H9 (cell line): Measurements from ENCODE around the gene ABCB6. TPM values are rescaled to one million over a fixed set of nuclear protein-coding genes. Genes with fewer than 3 reads are reported as not detected.

Source experiments
- DNase-seq: peaks from one replicate; pipeline ENCODE4 v3.0.0-alpha.2; 2017
- H2AFZ ChIP-seq: one replicate; pipeline ENCODE4 v1.6.1; 2013; ENCODE audit warnings: mild to moderate bottlenecking, low read length, control low read depth, moderate library complexity
- H2AK5ac ChIP-seq: 2 replicates; pipeline ENCODE4 v1.6.1; 2013; ENCODE audit warnings: low read length, control low read depth, mixed read lengths; ENCODE audit not compliant: insufficient read length
- H2BK120ac ChIP-seq: one replicate; pipeline ENCODE4 v1.6.1; 2013; ENCODE audit warnings: low read depth, mild to moderate bottlenecking, low read length, control low read depth, inconsistent platforms; ENCODE audit not compliant: poor library complexity, severe bottlenecking
- H2BK12ac ChIP-seq: 2 replicates; pipeline ENCODE4 v1.6.1; 2013; ENCODE audit warnings: low read length, control low read depth, mixed read lengths, low read depth; ENCODE audit not compliant: insufficient read length
- H2BK15ac ChIP-seq: 2 replicates; pipeline ENCODE4 v1.6.1; 2013; ENCODE audit warnings: low read depth, low read length, control low read depth
- H2BK20ac ChIP-seq: one replicate; pipeline ENCODE4 v1.6.1; 2013; ENCODE audit warnings: low read depth, mild to moderate bottlenecking, low read length, control low read depth, inconsistent platforms; ENCODE audit not compliant: poor library complexity, severe bottlenecking
- H2BK5ac ChIP-seq: 2 replicates; pipeline ENCODE4 v1.6.1; 2013; ENCODE audit warnings: low read length, control low read depth, mixed read lengths; ENCODE audit not compliant: insufficient read length
- H3K14ac ChIP-seq: 2 replicates; pipeline ENCODE4 v1.6.1; 2013; ENCODE audit warnings: low read length, control low read depth; ENCODE audit not compliant: insufficient read depth
- H3K18ac ChIP-seq: 2 replicates; pipeline ENCODE4 v1.6.1; 2013; ENCODE audit warnings: low read depth, mild to moderate bottlenecking, mixed read lengths, low read length, control low read depth; ENCODE audit not compliant: insufficient read length
- H3K23ac ChIP-seq: 2 replicates; pipeline ENCODE4 v1.6.1; 2013; ENCODE audit warnings: low read length, control low read depth, mixed read lengths, low read depth; ENCODE audit not compliant: insufficient read length
- H3K23me2 ChIP-seq: 2 replicates; pipeline ENCODE4 v1.6.1; 2013; ENCODE audit warnings: low read depth, mild to moderate bottlenecking, mixed read lengths, low read length, control low read depth; ENCODE audit not compliant: insufficient read length, poor library complexity, severe bottlenecking
- H3K27ac ChIP-seq: 2 replicates; pipeline ENCODE4 v1.5.1; 2013; ENCODE audit warnings: low read length, control low read depth, mixed read lengths, low read depth; ENCODE audit not compliant: insufficient read length
- H3K27me3 ChIP-seq: 2 replicates; pipeline ENCODE4 v1.6.1; 2013; ENCODE audit warnings: low read length, control low read depth, inconsistent platforms; ENCODE audit not compliant: insufficient read depth
- H3K4ac ChIP-seq: 2 replicates; pipeline ENCODE4 v1.6.1; 2013; ENCODE audit warnings: low read depth, mild to moderate bottlenecking, control low read depth, inconsistent platforms, low read length, moderate library complexity
- H3K4me1 ChIP-seq: 2 replicates; pipeline ENCODE4 v1.6.1; 2013; ENCODE audit warnings: low read length, control low read depth, inconsistent platforms; ENCODE audit not compliant: insufficient read depth
- H3K4me2 ChIP-seq: 2 replicates; pipeline ENCODE4 v1.6.1; 2013; ENCODE audit warnings: low read length, control low read depth, mixed read lengths; ENCODE audit not compliant: insufficient read length, insufficient read depth
- H3K56ac ChIP-seq: 2 replicates; pipeline ENCODE4 v1.6.1; 2013; ENCODE audit warnings: low read depth, mild to moderate bottlenecking, mixed read lengths, low read length, control low read depth; ENCODE audit not compliant: insufficient read length
- H3K79me1 ChIP-seq: 2 replicates; pipeline ENCODE4 v1.6.1; 2013; ENCODE audit warnings: low read depth, mild to moderate bottlenecking, moderate library complexity, low read length, control low read depth, inconsistent platforms; ENCODE audit not compliant: insufficient read depth, poor library complexity, severe bottlenecking
- H3K79me2 ChIP-seq: 2 replicates; pipeline ENCODE4 v1.6.1; 2013; ENCODE audit warnings: low read length, control low read depth, inconsistent platforms; ENCODE audit not compliant: insufficient read depth
- H3K9ac ChIP-seq: 2 replicates; pipeline ENCODE4 v1.6.1; 2013; ENCODE audit warnings: low read length, control low read depth, mixed read lengths; ENCODE audit not compliant: insufficient read length; ENCODE audit errors: extremely low read depth
- H3K9me3 ChIP-seq: one replicate; pipeline ENCODE4 v1.6.1; 2013; ENCODE audit warnings: low read depth, low read length, inconsistent platforms; ENCODE audit not compliant: control insufficient read depth
- H3T11ph ChIP-seq: one replicate; pipeline ENCODE4 v1.6.1; 2013; ENCODE audit warnings: mild to moderate bottlenecking, low read length, control low read depth, inconsistent platforms
- H4K20me1 ChIP-seq: one replicate; pipeline ENCODE4 v1.6.1; 2013; ENCODE audit not compliant: control insufficient read depth, insufficient read length, insufficient read depth
- H4K5ac ChIP-seq: 2 replicates; pipeline ENCODE4 v1.6.1; 2013; ENCODE audit warnings: low read depth, mild to moderate bottlenecking, mixed read lengths, low read length, control low read depth; ENCODE audit not compliant: insufficient read length
- H4K8ac ChIP-seq: replicated peaks from 2 replicates; pipeline ENCODE4 v1.6.1; 2013; ENCODE audit warnings: low read length, control low read depth, mixed read lengths, low read depth; ENCODE audit not compliant: insufficient read length
- H4K91ac ChIP-seq: 2 replicates; pipeline ENCODE4 v1.6.1; 2013; ENCODE audit warnings: low read depth, mild to moderate bottlenecking, moderate library complexity, mixed read lengths, low read length, control low read depth; ENCODE audit not compliant: insufficient read length
- H3K27ac Mint-ChIP-seq, 3 experiments: 2 replicates in 2 of 3; 3 replicates in 1 of 3; pipeline ENCODE4 v1.8.0; 2020 to 2021; ENCODE audit warnings: mixed read lengths in 3 of 3, mild to moderate bottlenecking in 1 of 3, moderate library complexity in 1 of 3
- H3K27me3 Mint-ChIP-seq: 2 replicates; pipeline ENCODE4 v1.8.0; 2021; ENCODE audit warnings: low read depth, mild to moderate bottlenecking, moderate library complexity, mixed read lengths
- H3K36me3 Mint-ChIP-seq, 3 experiments: 2 replicates in 2 of 3; 3 replicates in 1 of 3; pipeline ENCODE4 v1.8.0; 2020 to 2021; ENCODE audit warnings: low read depth in 3 of 3, mixed read lengths in 3 of 3; ENCODE audit not compliant: insufficient read depth in 1 of 3
- H3K4me1 Mint-ChIP-seq, 2 experiments: 2 replicates each; pipeline ENCODE4 v1.8.0; 2020; ENCODE audit warnings: mixed read lengths in 2 of 2
- H3K4me3 Mint-ChIP-seq, 2 experiments: 2 replicates in 1 of 2; 3 replicates in 1 of 2; pipeline ENCODE4 v1.8.0; 2020 to 2021; ENCODE audit warnings: mild to moderate bottlenecking in 2 of 2, mixed read lengths in 2 of 2, moderate library complexity in 1 of 2
- H3K9me3 Mint-ChIP-seq, 2 experiments: 2 replicates in 1 of 2; 3 replicates in 1 of 2; pipeline ENCODE4 v1.8.0; 2020; ENCODE audit warnings: mild to moderate bottlenecking in 2 of 2, mixed read lengths in 2 of 2, moderate library complexity in 1 of 2
- WGBS: extraction: QIAGEN DNeasy Blood & Tissue Kit; methylation state at CpG from one replicate; pipeline ENCODE4 v1.1.7; 2013; ENCODE audit warnings: missing lambda C conversion rate, low lambda C conversion rate, mixed read lengths; ENCODE audit not compliant: insufficient read length; ENCODE audit errors: extremely low coverage; 5-methylcytosine and 5-hydroxymethylcytosine counted together
- total RNA-seq: library from RNA; stranded (reverse); gene quantifications from 2 replicates; pipeline ENCODE4 v1.2.1, GENCODE V29; 2021
- TF ChIP-seq, protein P1 (sequence below): fragments of 200-600 bp; sonication (generic); conservative IDR thresholded peaks from 3 replicates; pipeline ENCODE4 v1.8.0; 2021; ENCODE audit warnings: antibody characterized with exemption, mild to moderate bottlenecking

ABCB6 gene
- total RNA-seq, 1 experiment from 2014 or later: 46.4 TPM

DNA sequence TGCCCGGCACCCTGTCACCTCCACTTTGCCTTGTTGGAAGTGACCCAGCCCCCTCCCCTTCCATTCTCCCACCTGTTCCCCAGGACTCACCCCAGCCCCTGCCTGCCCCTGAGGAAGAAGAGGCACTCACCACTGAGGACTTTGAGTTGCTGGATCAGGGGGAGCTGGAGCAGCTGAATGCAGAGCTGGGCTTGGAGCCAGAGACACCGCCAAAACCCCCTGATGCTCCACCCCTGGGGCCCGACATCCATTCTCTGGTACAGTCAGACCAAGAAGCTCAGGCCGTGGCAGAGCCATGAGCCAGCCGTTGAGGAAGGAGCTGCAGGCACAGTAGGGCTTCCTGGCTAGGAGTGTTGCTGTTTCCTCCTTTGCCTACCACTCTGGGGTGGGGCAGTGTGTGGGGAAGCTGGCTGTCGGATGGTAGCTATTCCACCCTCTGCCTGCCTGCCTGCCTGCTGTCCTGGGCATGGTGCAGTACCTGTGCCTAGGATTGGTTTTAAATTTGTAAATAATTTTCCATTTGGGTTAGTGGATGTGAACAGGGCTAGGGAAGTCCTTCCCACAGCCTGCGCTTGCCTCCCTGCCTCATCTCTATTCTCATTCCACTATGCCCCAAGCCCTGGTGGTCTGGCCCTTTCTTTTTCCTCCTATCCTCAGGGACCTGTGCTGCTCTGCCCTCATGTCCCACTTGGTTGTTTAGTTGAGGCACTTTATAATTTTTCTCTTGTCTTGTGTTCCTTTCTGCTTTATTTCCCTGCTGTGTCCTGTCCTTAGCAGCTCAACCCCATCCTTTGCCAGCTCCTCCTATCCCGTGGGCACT, 36.2 kb downstream of the ABCB6 start:
- Histone ChIP-seq H3K79me2 (no peaks in the 10 kb centered on the region), H3K23me2 (peaks cover 7% of the 10 kb centered on the region), H3K4ac (no peak overlapping the region), H3K4me2 (no peak overlapping the region), H3K4me1 (0 out of 2 replicates have a peak, but pooled peaks cover 3% of the 10 kb centered on the region), H2BK12ac (no peak overlapping the region), H3K9ac (no peak overlapping the region), H3K23ac (no peak overlapping the region), H2BK20ac (no peak overlapping the region), H3K27ac (no peak overlapping the region), H3K56ac (no peak overlapping the region), H3K79me1 (peaks cover 3% of the 10 kb centered on the region), H2AFZ (no peak overlapping the region), H2BK5ac (no peak overlapping the region), H2BK15ac (no peak overlapping the region), H4K20me1 (no peaks in the 10 kb centered on the region), H2AK5ac (no peak overlapping the region), H4K8ac (no peak overlapping the region), H4K91ac (no peak overlapping the region), H3K18ac (no peak overlapping the region), H3T11ph (no peak overlapping the region), H3K9me3 (no peaks in the 10 kb centered on the region), H3K27me3 (no peaks in the 10 kb centered on the region), H4K5ac (no peak overlapping the region), H3K14ac (no peak overlapping the region), H2BK120ac (no peak overlapping the region)
- DNase-seq: no peak
- Mint-ChIP-seq H3K9me3 (no peaks in the 10 kb centered on the region; a peak in 2 of 5 replicates), H3K27me3 (no peaks in the 10 kb centered on the region; the same call in 1 of the 2 replicates), H3K4me1 (peaks cover 9 to 10% of the 10 kb centered on the region in 2 experiments), H3K27ac (no peak overlapping the region), H3K4me3 (no peak overlapping the region), H3K36me3 (peaks cover 16 to 45% (median 34%) of the 10 kb centered on the region in 3 experiments)
- no CpG with 5 or more reads among the region's 8 CpGs for WGBS
- TF ChIP-seq, protein P1, sequence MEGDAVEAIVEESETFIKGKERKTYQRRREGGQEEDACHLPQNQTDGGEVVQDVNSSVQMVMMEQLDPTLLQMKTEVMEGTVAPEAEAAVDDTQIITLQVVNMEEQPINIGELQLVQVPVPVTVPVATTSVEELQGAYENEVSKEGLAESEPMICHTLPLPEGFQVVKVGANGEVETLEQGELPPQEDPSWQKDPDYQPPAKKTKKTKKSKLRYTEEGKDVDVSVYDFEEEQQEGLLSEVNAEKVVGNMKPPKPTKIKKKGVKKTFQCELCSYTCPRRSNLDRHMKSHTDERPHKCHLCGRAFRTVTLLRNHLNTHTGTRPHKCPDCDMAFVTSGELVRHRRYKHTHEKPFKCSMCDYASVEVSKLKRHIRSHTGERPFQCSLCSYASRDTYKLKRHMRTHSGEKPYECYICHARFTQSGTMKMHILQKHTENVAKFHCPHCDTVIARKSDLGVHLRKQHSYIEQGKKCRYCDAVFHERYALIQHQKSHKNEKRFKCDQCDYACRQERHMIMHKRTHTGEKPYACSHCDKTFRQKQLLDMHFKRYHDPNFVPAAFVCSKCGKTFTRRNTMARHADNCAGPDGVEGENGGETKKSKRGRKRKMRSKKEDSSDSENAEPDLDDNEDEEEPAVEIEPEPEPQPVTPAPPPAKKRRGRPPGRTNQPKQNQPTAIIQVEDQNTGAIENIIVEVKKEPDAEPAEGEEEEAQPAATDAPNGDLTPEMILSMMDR: no peak
